ENCODE results near the gene TM7SF2. TPM values are rescaled to one million over a fixed set of nuclear protein-coding genes. Genes with fewer than 3 reads are reported as not detected.

Gene TM7SF2
- total and polyA plus RNA-seq, 2 donors from 2014 or later, result 20.9 to 88.2 TPM

DNA sequence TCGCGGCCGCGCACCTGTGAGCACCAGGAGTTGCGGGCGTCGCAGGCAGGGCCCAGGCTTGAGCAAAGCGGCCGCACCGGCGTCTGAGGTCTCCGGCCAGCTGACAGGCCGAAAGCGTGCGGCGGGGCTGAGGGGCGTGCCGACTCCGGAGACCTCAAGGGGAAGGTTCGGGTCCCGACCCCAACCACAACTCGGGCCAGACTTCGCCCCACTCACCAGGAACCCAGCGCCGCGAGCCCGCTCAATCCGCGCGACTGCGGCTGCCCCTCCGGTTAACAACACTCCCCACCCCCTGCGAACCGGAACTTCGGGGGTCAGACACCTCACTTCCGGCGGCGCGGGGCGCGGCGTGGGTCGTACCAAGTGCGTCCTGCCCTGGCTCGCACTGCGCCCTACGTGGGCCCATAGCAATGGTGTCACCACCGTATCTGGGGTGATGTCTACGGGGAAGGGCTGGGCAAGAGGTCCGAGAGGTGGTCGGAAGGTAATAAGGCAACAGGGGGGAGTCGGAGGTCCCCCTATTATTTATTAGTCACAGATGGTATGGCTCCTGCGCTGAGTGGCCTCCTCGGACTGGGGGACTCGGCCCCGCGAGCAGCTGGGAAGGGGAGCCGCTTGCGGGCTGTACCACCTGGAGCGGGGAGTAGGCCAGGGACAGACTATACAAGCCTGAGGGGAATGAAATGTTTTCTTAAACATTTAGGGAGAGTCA lies 22.7 kb downstream of the TM7SF2 start, which contains the start of gene SYVN1:
Gene SYVN1, minus strand, starts transcription at position 280 of the 712 bp plus-strand sequence. CDS start 918 bp downstream, outside the sequence.
- intact Hi-C loops (cut with DNase I), result no loop called here
- peak within 1 kb of the TSS; percentile 99 for H3K27ac ChIP-seq (ENCODE audit: low read depth in 2 of 2, low read length in 2 of 2)
- H3K36me3 ChIP-seq (ENCODE audit: control insufficient read depth in 2 of 3, insufficient read depth in 3 of 3, low read length in 3 of 3), result peaks cover 0 to 29% (median 14%) of the 10 kb centered on the region in 3 donors
- H3K9me3 ChIP-seq (ENCODE audit: control insufficient read depth in 2 of 3, insufficient read depth in 1 of 3, low read length in 3 of 3), result no peaks in the 10 kb centered on the region
- peak within 1 kb of the TSS; percentile 57 to 99 (median 86) for H3K9ac ChIP-seq (ENCODE audit: low read length in 3 of 3)
- FAIRE-seq, result no peak
- H3K27me3 ChIP-seq (ENCODE audit: control insufficient read depth, insufficient read depth, low read length), result no peaks in the 10 kb centered on the region
- DNase-seq, result peak; percentile 90 to 97 (median 95)
- peak within 1 kb of the TSS; percentile 85 to 94 (median 92) for H3K4me3 ChIP-seq (ENCODE audit: low read length in 3 of 3)
- TF ChIP-seq CTCF (IDR thresholded peaks at IDR 0.05; ENCODE audit: borderline replicate concordance, extremely low read depth, insufficient read depth), result no peak
- H3K4me1 ChIP-seq (ENCODE audit: control insufficient read depth in 2 of 3, insufficient read depth in 2 of 3, low read depth in 1 of 3, low read length in 3 of 3), result peaks cover 3 to 22% (median 15%) of the 10 kb centered on the region in 3 donors

DNA sequence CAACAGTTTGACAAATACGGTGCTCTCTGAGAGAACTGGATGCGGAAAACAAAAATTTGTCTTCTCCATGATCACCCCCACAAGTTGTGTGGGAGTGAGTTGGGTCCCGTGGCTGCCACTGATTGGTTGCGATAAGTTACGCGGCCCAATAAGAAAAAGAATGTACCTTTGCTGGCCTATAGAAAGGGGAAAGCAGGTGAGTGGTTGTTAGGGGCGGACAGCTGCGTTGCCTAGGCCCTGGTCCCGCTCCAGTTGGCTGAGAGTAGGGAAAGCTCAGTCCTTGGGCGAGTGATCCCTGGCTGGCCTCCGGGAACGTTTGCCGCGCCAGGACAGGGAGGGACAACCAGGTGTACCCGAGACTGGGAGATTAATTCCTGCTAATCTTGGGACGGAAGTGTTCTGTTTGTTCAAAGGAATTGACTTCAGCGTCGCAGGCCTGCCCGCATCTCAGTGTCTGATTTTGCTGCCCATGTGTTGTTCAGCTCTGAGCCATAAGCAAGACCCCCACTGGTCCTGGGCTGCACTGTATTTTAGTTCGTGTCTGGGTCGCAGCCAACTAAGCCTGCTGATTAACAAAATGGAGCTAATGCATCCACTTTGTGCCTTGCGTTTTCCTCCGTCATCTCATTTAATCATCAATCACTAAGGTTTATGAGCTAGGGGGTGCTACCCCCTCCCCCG lies 23.4 kb downstream of the TM7SF2 start:
- FAIRE-seq, result peak; percentile 96
- peak overlapping the region; percentile 57 to 99 (median 86) for H3K9ac ChIP-seq (ENCODE audit: low read length in 3 of 3)
- TF ChIP-seq CTCF (IDR thresholded peaks at IDR 0.05; ENCODE audit: borderline replicate concordance, extremely low read depth, insufficient read depth), result no peak
- H3K36me3 ChIP-seq (ENCODE audit: control insufficient read depth in 2 of 3, insufficient read depth in 3 of 3, low read length in 3 of 3), result peaks cover 0 to 22% (median 9%) of the 10 kb centered on the region in 3 donors
- intact Hi-C loops (cut with DNase I), result no loop called here
- H3K9me3 ChIP-seq (ENCODE audit: control insufficient read depth in 2 of 3, insufficient read depth in 1 of 3, low read length in 3 of 3), result no peaks in the 10 kb centered on the region
- peak; percentile 96 to 98 (median 96) for DNase-seq
- H3K27ac ChIP-seq (ENCODE audit: low read depth in 2 of 2, low read length in 2 of 2), result peak overlapping the region; percentile 99
- H3K4me1 ChIP-seq (ENCODE audit: control insufficient read depth in 2 of 3, insufficient read depth in 2 of 3, low read depth in 1 of 3, low read length in 3 of 3), result peaks cover 3 to 22% (median 15%) of the 10 kb centered on the region in 3 donors
- H3K27me3 ChIP-seq (ENCODE audit: control insufficient read depth, insufficient read depth, low read length), result no peaks in the 10 kb centered on the region
- H3K4me3 ChIP-seq (ENCODE audit: low read length in 3 of 3), result peak overlapping the region; percentile 85 to 94 (median 92)

GRCh38 chr11:65135633-65136145 lies 24.0 kb downstream of the TM7SF2 start:
- FAIRE-seq (no peak), DNase-seq (peak in 1 of 5 donors; percentile 57)
- TF ChIP-seq CTCF (IDR thresholded peaks at IDR 0.05; ENCODE audit: borderline replicate concordance, extremely low read depth, insufficient read depth), result no peak
- intact Hi-C loops (cut with DNase I), result no loop called here
- Histone ChIP-seq H3K9me3 (ENCODE audit: control insufficient read depth in 2 of 3, insufficient read depth in 1 of 3, low read length in 3 of 3) (no peaks in the 10 kb centered on the region), H3K36me3 (ENCODE audit: control insufficient read depth in 2 of 3, insufficient read depth in 3 of 3, low read length in 3 of 3) (peaks cover 0 to 18% (median 8%) of the 10 kb centered on the region in 3 donors), H3K27me3 (ENCODE audit: control insufficient read depth, insufficient read depth, low read length) (no peaks in the 10 kb centered on the region), H3K4me3 (ENCODE audit: low read length in 3 of 3) (peak overlapping the region; percentile 85 to 94 (median 92)), H3K4me1 (ENCODE audit: control insufficient read depth in 2 of 3, insufficient read depth in 2 of 3, low read depth in 1 of 3, low read length in 3 of 3) (peaks cover 3 to 22% (median 15%) of the 10 kb centered on the region in 3 donors), H3K9ac (ENCODE audit: low read length in 3 of 3) (peak overlapping the region; percentile 57 to 86 (median 67)), H3K27ac (ENCODE audit: low read depth in 2 of 2, low read length in 2 of 2) (peak overlapping the region; percentile 99)
